ENCODE measurements around the gene ARPIN. TPM values are rescaled to one million over a fixed set of nuclear protein-coding genes. Genes with fewer than 3 reads are reported as not detected.
"Not testable (repeated sequence)": the region's sequence is repeated elsewhere in the genome, so short reads cannot be mapped to it uniquely, and the experiment has no call there.

Gene ARPIN
- total and polyA plus RNA-seq, 8 donors, result 31.1 to 37.4 (median 35.6) TPM

DNA sequence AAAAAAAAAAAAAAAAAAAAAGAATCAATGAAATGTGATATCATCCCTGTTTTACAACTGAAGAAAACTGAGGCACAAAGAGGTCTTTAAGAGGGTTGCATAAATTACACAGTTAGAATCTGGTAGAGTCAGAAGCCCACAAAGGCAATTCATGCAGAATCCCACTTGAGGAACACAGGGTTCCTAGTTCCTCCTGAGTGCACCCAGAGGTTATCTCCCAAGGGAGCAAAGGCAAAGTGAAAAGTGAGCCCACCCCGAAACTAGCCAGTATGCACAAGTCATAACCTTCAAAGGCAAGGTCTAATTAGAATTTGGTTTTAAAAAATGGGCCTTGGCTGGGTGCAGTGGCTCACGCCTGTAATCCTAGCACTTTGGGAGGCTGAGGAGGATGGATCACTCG, 56.8 kb downstream of the ARPIN start:
- intact Hi-C loops (cut with DNase I), result no loop called here

DNA sequence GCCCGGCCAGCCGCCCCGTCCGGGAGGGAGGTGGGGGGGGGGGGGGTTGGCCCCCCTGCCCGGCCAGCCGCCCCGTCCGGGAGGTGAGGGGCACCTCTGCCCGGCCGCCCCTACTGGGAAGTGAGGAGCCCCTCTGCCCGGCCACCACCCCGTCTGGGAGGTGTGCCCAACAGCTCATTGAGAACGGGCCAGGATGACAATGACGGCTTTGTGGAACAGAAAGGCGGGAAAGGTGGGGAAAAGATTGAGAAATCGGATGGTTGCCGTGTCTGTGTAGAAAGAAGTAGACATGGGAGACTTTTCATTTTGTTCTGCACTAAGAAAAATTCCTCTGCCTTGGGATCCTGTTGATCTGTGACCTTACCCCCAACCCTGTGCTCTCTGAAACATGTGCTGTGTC, 57.9 kb downstream of the ARPIN start:
- H3K4me3 ChIP-seq; DNase-seq; H3K27ac ChIP-seq; H3K9me3 ChIP-seq; intact Hi-C loops (cut with DNase I); H3K27me3 ChIP-seq; ATAC-seq: not testable (repeated sequence)
- Histone ChIP-seq H3K36me3 (peaks cover 0 to 31% of the 10 kb centered on the region in 2 donors), H3K4me1 (peaks cover 0 to 24% of the 10 kb centered on the region in 2 donors)

More for the DNA sequence above, 56.8 kb downstream of the ARPIN start:
- DNase-seq (no peak), ATAC-seq (no peak)
- Histone ChIP-seq H3K4me3 (no peak overlapping the region), H3K9me3 (no peaks in the 10 kb centered on the region), H3K4me1 (peaks cover 0 to 13% of the 10 kb centered on the region in 2 donors), H3K36me3 (peaks cover 0 to 38% of the 10 kb centered on the region in 2 donors), H3K27ac (no peak overlapping the region), H3K27me3 (no peaks in the 10 kb centered on the region)
- TF ChIP-seq, protein P1, sequence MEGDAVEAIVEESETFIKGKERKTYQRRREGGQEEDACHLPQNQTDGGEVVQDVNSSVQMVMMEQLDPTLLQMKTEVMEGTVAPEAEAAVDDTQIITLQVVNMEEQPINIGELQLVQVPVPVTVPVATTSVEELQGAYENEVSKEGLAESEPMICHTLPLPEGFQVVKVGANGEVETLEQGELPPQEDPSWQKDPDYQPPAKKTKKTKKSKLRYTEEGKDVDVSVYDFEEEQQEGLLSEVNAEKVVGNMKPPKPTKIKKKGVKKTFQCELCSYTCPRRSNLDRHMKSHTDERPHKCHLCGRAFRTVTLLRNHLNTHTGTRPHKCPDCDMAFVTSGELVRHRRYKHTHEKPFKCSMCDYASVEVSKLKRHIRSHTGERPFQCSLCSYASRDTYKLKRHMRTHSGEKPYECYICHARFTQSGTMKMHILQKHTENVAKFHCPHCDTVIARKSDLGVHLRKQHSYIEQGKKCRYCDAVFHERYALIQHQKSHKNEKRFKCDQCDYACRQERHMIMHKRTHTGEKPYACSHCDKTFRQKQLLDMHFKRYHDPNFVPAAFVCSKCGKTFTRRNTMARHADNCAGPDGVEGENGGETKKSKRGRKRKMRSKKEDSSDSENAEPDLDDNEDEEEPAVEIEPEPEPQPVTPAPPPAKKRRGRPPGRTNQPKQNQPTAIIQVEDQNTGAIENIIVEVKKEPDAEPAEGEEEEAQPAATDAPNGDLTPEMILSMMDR (IDR thresholded peaks at IDR 0.05), result no peak

DNA sequence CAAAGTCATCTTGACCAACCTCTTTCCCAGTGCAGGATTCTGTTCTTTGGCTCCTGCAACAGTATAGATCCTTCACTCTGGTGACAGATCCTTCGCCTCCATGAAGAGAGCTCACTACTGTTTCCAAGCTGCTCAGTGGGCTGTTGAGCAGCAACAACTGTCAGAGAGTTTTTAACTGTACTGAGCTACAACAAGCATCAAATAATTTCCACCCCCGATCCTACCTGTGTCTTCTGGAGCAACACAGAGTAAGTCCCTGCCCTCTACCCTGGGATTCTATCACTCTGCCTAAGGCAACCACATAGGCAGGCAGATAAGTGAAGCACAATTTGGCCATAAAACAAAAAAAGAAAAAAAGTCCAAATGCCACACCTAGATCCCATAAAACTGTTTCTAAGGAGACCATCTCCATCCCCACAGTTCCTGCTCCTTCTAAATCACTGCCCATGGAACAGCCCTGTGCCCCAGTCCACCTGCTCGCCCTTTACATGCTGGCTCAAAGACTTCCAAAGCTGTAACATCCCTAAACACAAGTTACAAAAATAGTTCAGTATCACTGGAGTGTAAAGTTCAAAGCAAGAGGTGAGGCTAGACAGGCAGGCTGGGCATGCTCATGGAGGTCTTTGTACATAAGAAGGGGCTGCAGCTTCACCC, 60.3 kb downstream of the ARPIN start:
- TF ChIP-seq, protein P1 (IDR thresholded peaks at IDR 0.05), result no peak
- Histone ChIP-seq H3K4me3 (no peak overlapping the region), H3K4me1 (peaks cover 0 to 47% of the 10 kb centered on the region in 2 donors), H3K27ac (no peak overlapping the region), H3K27me3 (no peaks in the 10 kb centered on the region), H3K9me3 (no peaks in the 10 kb centered on the region), H3K36me3 (peaks cover 0 to 21% of the 10 kb centered on the region in 2 donors)
- DNase-seq (no peak), ATAC-seq (no peak)
- intact Hi-C loops (cut with DNase I), result no loop called here

DNA sequence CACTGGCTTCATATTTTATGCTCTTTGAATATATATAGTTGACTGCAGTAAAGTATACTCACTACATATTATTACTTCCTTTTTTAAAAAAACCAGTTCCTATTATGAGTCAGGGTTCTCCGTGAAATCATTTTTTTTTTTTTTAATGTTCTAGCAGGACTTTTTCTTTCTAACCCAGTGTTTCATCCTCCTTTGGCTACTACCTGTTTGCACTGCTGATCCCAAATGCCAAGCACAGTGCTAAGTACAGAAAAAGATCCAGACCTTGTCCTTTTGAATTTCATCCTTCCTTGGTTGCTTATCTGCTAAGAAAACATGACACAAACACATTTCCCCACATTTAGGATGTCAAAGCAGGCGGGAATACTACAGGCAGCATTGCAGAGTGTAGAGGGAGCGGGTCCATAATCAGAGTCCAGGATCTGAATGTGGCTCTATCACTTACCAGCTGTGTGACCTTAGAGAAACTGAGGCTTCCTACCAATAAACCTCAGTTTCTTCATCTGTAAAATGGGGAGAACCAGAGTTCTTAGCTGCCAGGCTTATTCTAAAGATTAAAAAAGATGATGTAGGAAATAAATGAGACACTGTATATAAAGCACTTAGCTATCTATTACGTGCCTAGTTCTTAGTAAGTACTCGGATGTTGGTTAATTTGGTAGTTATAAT, 60.9 kb downstream of the ARPIN start:
- no peaks in the 10 kb centered on the region for H3K9me3 ChIP-seq
- ATAC-seq (peak; percentile 23), DNase-seq (no peak)
- H3K27ac ChIP-seq, result peak overlapping the region in 1 of 2 donors; percentile 78
- intact Hi-C loops (cut with DNase I), result no loop called here
- peaks cover 0 to 17% of the 10 kb centered on the region in 2 donors for H3K36me3 ChIP-seq
- H3K27me3 ChIP-seq, result no peaks in the 10 kb centered on the region
- H3K4me1 ChIP-seq, result peaks cover 0 to 54% of the 10 kb centered on the region in 2 donors
- no peak overlapping the region for H3K4me3 ChIP-seq
- TF ChIP-seq, protein P1 (IDR thresholded peaks at IDR 0.05), result no peak

DNA sequence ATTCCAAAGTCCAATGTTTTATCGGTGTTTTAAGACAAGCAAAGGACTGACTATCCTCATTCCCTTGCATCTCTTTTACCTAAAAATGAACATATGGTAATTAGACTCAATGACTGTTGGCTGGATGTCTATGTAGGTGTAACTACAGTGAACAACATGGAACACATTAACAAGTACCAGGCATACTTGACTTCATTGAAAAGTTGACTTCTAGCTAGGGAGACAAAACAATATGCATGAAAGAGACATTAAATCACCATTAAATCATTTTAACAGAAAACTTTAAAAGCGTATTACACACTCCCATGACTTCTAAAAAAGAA, 63.8 kb downstream of the ARPIN start:
- Histone ChIP-seq H3K4me3 (no peak overlapping the region), H3K27me3 (no peaks in the 10 kb centered on the region), H3K4me1 (peaks cover 7 to 77% of the 10 kb centered on the region in 2 donors), H3K27ac (peak overlapping the region; percentile 34 to 80), H3K36me3 (peaks cover 0 to 17% of the 10 kb centered on the region in 2 donors), H3K9me3 (no peaks in the 10 kb centered on the region)
- intact Hi-C loops (cut with DNase I), result no loop called here
- TF ChIP-seq, protein P1 (IDR thresholded peaks at IDR 0.05), result no peak
- DNase-seq, result no peak
- no peak for ATAC-seq

Measured in left lung (tissue), 10 donors.